Measurements from ENCODE around the gene C2CD2. TPM values are rescaled to one million over a fixed set of nuclear protein-coding genes. Genes with fewer than 3 reads are reported as not detected.

C2CD2 gene
- total RNA-seq, 2 experiments from 2014 or later: 4.5 to 5.9 TPM

DNA sequence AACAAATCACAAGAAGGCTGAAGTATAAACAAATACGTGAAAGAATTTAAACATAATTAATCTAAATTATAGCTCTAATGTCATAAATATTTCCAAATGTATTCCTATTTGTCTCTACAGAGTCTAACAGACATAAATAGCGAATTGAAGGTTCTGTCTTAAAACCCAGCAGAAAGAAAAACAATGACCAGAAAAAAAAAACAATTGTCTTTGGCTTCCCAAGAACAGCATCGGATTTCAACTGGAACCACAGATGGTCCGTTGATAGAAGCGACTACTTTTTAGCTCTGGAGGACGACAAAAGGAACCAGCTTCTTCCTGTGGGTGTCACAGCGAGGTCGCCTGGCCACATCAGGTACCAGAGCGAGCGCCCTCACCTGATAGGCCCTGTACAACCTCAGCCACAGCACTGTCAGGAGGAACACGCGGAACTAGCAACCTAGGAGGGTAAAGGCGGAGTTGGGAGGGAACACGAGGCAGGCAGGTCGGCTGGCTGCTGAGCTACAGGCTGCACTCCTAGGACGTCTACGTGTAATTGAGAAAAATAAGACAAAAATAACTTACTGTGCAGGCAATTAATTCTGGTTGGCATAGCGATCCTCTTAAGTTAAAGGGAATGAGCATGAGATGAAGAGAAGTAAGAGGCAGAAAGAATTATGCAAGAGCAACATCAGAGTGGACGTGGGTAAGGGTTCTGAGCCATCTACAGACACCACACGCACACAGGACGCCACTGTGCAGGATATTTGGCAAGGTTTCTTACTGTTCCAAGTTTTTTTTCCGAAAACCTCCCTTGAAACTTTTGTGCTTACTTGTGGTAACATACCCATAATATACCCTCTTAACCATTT, 58.0 kb downstream of the C2CD2 start:
- ChIA-PET POLR2A (interaction anchor here (0.9 to 1.2 kb wide), 4 partner anchors 10 to 58 kb away, joined by 3 to 6 read pairs (median 4); no protein-coding TSS in a partner anchor), CTCF (ENCODE audit: unreplicated experiment) (interaction anchor here (0.7 kb wide), 1 partner anchor 641 kb away, joined by 4 read pairs; no protein-coding TSS in a partner anchor)
- no peaks in the 10 kb centered on the region for H3K9me3 ChIP-seq (ENCODE audit: low read length)
- no TSS peak for BruUV-seq (replicated peaks)
- peaks cover 22% of the 10 kb centered on the region for H3K4me1 ChIP-seq (ENCODE audit: insufficient read depth, low read length, poor library complexity, severe bottlenecking)
- DNase-seq (ENCODE audit: low spot score): peak; percentile 46
- no peak overlapping the region for H3K4me3 ChIP-seq (ENCODE audit: low read depth, low read length, poor library complexity, severe bottlenecking)
- no peak overlapping the region for H3K27ac ChIP-seq (ENCODE audit: low read depth, low read length, poor library complexity, severe bottlenecking)
- no peak overlapping the region for H2AFZ ChIP-seq (ENCODE audit: low read length)
- no peaks in the 10 kb centered on the region for H3K9me2 ChIP-seq (ENCODE audit: insufficient read depth, low read length)
- no peaks in the 10 kb centered on the region for H3K79me2 ChIP-seq (ENCODE audit: insufficient read depth, low read depth, low read length)
- intact Hi-C loops (cut with micrococcal nuclease; ENCODE audit: unreplicated experiment): no loop called here
- no peaks in the 10 kb centered on the region for H3K36me3 ChIP-seq (ENCODE audit: insufficient read depth, low read length)
- TF ChIP-seq, protein P1, sequence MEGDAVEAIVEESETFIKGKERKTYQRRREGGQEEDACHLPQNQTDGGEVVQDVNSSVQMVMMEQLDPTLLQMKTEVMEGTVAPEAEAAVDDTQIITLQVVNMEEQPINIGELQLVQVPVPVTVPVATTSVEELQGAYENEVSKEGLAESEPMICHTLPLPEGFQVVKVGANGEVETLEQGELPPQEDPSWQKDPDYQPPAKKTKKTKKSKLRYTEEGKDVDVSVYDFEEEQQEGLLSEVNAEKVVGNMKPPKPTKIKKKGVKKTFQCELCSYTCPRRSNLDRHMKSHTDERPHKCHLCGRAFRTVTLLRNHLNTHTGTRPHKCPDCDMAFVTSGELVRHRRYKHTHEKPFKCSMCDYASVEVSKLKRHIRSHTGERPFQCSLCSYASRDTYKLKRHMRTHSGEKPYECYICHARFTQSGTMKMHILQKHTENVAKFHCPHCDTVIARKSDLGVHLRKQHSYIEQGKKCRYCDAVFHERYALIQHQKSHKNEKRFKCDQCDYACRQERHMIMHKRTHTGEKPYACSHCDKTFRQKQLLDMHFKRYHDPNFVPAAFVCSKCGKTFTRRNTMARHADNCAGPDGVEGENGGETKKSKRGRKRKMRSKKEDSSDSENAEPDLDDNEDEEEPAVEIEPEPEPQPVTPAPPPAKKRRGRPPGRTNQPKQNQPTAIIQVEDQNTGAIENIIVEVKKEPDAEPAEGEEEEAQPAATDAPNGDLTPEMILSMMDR (conservative IDR thresholded peaks at IDR 0.05; ENCODE audit: low read length): peak; percentile 53
- TF ChIP-seq EZH2phosphoT487 (IDR thresholded peaks at IDR 0.05; ENCODE audit: borderline replicate concordance, low read depth, low read length): no peak
- H4K20me1 ChIP-seq (ENCODE audit: insufficient read depth, low read length): no peaks in the 10 kb centered on the region
- no peak overlapping the region for H3K4me2 ChIP-seq (ENCODE audit: low read length)

- Histone ChIP-seq H3K27ac (ENCODE audit: low read depth, low read length, poor library complexity, severe bottlenecking) (no peak overlapping the region), H3K9me2 (ENCODE audit: insufficient read depth, low read length) (no peaks in the 10 kb centered on the region), H3K4me3 (ENCODE audit: low read depth, low read length, poor library complexity, severe bottlenecking) (no peak overlapping the region), H3K79me2 (ENCODE audit: insufficient read depth, low read depth, low read length) (no peaks in the 10 kb centered on the region), H3K4me2 (ENCODE audit: low read length) (no peak overlapping the region), H4K20me1 (ENCODE audit: insufficient read depth, low read length) (no peaks in the 10 kb centered on the region), H3K9me3 (ENCODE audit: low read length) (no peaks in the 10 kb centered on the region), H2AFZ (ENCODE audit: low read length) (no peak overlapping the region), H3K4me1 (ENCODE audit: insufficient read depth, low read length, poor library complexity, severe bottlenecking) (peaks cover 22% of the 10 kb centered on the region), H3K36me3 (ENCODE audit: insufficient read depth, low read length) (no peaks in the 10 kb centered on the region)
- ChIA-PET POLR2A (interaction anchor here (0.9 to 1.1 kb wide), 2 partner anchors 9 to 15 kb away, joined by 3 to 6 read pairs; no protein-coding TSS in a partner anchor), CTCF (ENCODE audit: unreplicated experiment) (interaction anchor here (0.7 kb wide), 1 partner anchor 642 kb away, joined by 4 read pairs; no protein-coding TSS in a partner anchor)
- no peak for DNase-seq (ENCODE audit: low spot score)
- TF ChIP-seq, protein P1 (conservative IDR thresholded peaks at IDR 0.05; ENCODE audit: low read length): no peak
- no peak for TF ChIP-seq EZH2phosphoT487 (IDR thresholded peaks at IDR 0.05; ENCODE audit: borderline replicate concordance, low read depth, low read length)
- BruUV-seq (replicated peaks): no TSS peak
- intact Hi-C loops (cut with micrococcal nuclease; ENCODE audit: unreplicated experiment): no loop called here
Measured at GRCh38 chr21:41894922-41895557, 58.8 kb downstream of the C2CD2 start.
